Calu3 (cell line): Measurements from ENCODE around the gene TMEM106A. TPM values are rescaled to one million over a fixed set of nuclear protein-coding genes. Genes with fewer than 3 reads are reported as not detected.
A peak's percentile ranks its signal among the peaks of the same experiment; 100 is the strongest.

ENCODE experiments used
- BruUV-seq: library from RNA; stranded (reverse); fragments of 400-500 nt; replicated peaks from 2 replicates; lab custom pipeline; 2021; lab: Mats Ljungman, UMichigan
- CTCF ChIA-PET: fragments of 300-600 bp; sonication (Branson Sonifier 250); formaldehyde crosslinking; loops from one replicate; lab custom pipeline; 2022; ENCODE audit warnings: antibody characterized with exemption; lab: Charles Lee
- DNase-seq: peaks from one replicate; pipeline ENCODE4 v3.0.0; 2022
- H3K27ac Mint-ChIP-seq: one replicate; pipeline ENCODE4 v1.8.0; 2022; ENCODE audit warnings: mixed read lengths; ENCODE audit not compliant: unreplicated experiment
- H3K27me3 Mint-ChIP-seq: one replicate; pipeline ENCODE4 v1.8.0; 2022; ENCODE audit warnings: mixed read lengths; ENCODE audit not compliant: unreplicated experiment
- H3K36me3 Mint-ChIP-seq: one replicate; pipeline ENCODE4 v1.8.0; 2022; ENCODE audit warnings: mild to moderate bottlenecking, moderate library complexity, mixed read lengths; ENCODE audit not compliant: insufficient read depth, unreplicated experiment
- H3K4me1 Mint-ChIP-seq: one replicate; pipeline ENCODE4 v1.8.0; 2022; ENCODE audit warnings: mild to moderate bottlenecking, low read depth, mixed read lengths; ENCODE audit not compliant: unreplicated experiment
- H3K4me3 Mint-ChIP-seq: one replicate; pipeline ENCODE4 v1.8.0; 2022; ENCODE audit warnings: mild to moderate bottlenecking, low read depth, moderate library complexity, mixed read lengths; ENCODE audit not compliant: unreplicated experiment
- H3K9me3 Mint-ChIP-seq: one replicate; pipeline ENCODE4 v1.8.0; 2022; ENCODE audit warnings: low read depth, mixed read lengths; ENCODE audit not compliant: unreplicated experiment
- intact Hi-C: fragments of 100-400 bp; cut with micrococcal nuclease; formaldehyde crosslinking; loops from one replicate; pipeline ENCODE4 v1.10.0; 2022; ENCODE audit not compliant: unreplicated experiment
- total RNA-seq: library from RNA; stranded (reverse); gene quantifications from 2 replicates; pipeline ENCODE4 v1.2.3, GENCODE V29; 2022
- TF ChIP-seq, protein P1 (sequence below): fragments of 200-600 bp; IDR thresholded peaks from one replicate; pipeline ENCODE4 v1.8.0; 2022; ENCODE audit warnings: antibody characterized with exemption; ENCODE audit not compliant: unreplicated experiment

TMEM106A gene
- total RNA-seq, 1 experiment from 2014 or later = 5.2 TPM

GRCh38 chr17:43217614-43218087 lies 6.0 kb downstream of the TMEM106A start:
- no peaks in the 10 kb centered on the region for H3K4me1 Mint-ChIP-seq
- no peaks in the 10 kb centered on the region for H3K9me3 Mint-ChIP-seq
- H3K4me3 Mint-ChIP-seq = no peak overlapping the region
- no TSS peak for BruUV-seq
- H3K27me3 Mint-ChIP-seq = no peaks in the 10 kb centered on the region
- no peak for DNase-seq
- H3K27ac Mint-ChIP-seq = no peak overlapping the region
- TF ChIP-seq, protein P1, sequence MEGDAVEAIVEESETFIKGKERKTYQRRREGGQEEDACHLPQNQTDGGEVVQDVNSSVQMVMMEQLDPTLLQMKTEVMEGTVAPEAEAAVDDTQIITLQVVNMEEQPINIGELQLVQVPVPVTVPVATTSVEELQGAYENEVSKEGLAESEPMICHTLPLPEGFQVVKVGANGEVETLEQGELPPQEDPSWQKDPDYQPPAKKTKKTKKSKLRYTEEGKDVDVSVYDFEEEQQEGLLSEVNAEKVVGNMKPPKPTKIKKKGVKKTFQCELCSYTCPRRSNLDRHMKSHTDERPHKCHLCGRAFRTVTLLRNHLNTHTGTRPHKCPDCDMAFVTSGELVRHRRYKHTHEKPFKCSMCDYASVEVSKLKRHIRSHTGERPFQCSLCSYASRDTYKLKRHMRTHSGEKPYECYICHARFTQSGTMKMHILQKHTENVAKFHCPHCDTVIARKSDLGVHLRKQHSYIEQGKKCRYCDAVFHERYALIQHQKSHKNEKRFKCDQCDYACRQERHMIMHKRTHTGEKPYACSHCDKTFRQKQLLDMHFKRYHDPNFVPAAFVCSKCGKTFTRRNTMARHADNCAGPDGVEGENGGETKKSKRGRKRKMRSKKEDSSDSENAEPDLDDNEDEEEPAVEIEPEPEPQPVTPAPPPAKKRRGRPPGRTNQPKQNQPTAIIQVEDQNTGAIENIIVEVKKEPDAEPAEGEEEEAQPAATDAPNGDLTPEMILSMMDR = no peak
- CTCF ChIA-PET = interaction anchor here (1.0 kb wide), 1 partner anchor 68 kb away, joined by 3 read pairs; no protein-coding TSS in a partner anchor
- intact Hi-C loops = no loop called here
- H3K36me3 Mint-ChIP-seq = peaks cover 28% of the 10 kb centered on the region

DNA sequence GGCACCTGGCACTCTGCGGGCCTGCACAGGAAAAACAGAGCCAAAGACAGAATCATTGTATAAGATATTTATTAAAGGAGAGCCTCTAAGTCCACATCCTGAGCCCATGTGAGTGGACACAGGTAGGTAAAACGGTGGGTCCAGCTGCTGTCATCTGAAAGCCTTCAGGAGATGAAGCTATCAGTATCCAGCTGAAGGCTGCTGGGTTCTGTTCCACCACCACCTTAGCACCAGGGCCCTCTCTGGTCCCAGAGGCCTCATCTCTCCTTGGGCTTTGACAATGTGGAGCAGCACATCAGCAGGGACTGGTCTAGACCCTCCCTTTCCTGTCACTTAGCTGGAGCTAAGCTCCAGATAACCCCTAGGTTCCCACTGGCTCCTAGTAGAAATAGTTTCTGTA lies 7.3 kb downstream of the TMEM106A start:
- intact Hi-C loops = no loop called here
- no peak for DNase-seq
- TF ChIP-seq, protein P1 = no peak
- no TSS peak for BruUV-seq
- H3K36me3 Mint-ChIP-seq = peaks cover 22% of the 10 kb centered on the region
- H3K4me1 Mint-ChIP-seq = no peaks in the 10 kb centered on the region
- H3K9me3 Mint-ChIP-seq = no peaks in the 10 kb centered on the region
- no peak overlapping the region for H3K4me3 Mint-ChIP-seq
- CTCF ChIA-PET = no interaction called here
- no peaks in the 10 kb centered on the region for H3K27me3 Mint-ChIP-seq
- H3K27ac Mint-ChIP-seq = no peak overlapping the region

GRCh38 chr17:43219746-43220380 lies 8.2 kb downstream of the TMEM106A start:
- peaks cover 30% of the 10 kb centered on the region for H3K36me3 Mint-ChIP-seq
- CTCF ChIA-PET = interaction anchor here (0.7 kb wide), 2 partner anchors 130 to 236 kb away, joined by 3 to 5 read pairs; no protein-coding TSS in a partner anchor
- TF ChIP-seq, protein P1 = no peak
- no peaks in the 10 kb centered on the region for H3K9me3 Mint-ChIP-seq
- no peak for DNase-seq
- no peaks in the 10 kb centered on the region for H3K27me3 Mint-ChIP-seq
- no peaks in the 10 kb centered on the region for H3K4me1 Mint-ChIP-seq
- H3K27ac Mint-ChIP-seq = peak overlapping the region; percentile 34
- H3K4me3 Mint-ChIP-seq = no peak overlapping the region
- intact Hi-C loops = no loop called here
- no TSS peak for BruUV-seq

GRCh38 chr17:43220511-43221125 lies 8.9 kb downstream of the TMEM106A start:
- Mint-ChIP-seq H3K4me3 (no peak overlapping the region), H3K27ac (no peak overlapping the region), H3K36me3 (peaks cover 28% of the 10 kb centered on the region), H3K4me1 (no peaks in the 10 kb centered on the region), H3K27me3 (no peaks in the 10 kb centered on the region), H3K9me3 (no peaks in the 10 kb centered on the region)
- DNase-seq = no peak
- no TSS peak for BruUV-seq
- intact Hi-C loops = no loop called here
- TF ChIP-seq, protein P1 = no peak
- CTCF ChIA-PET = interaction anchor here (0.5 kb wide), 1 partner anchor 94 kb away, joined by 6 read pairs; no protein-coding TSS in a partner anchor
